ENCODE data around the gene IFNA8.
"Not testable (repeated sequence)": the region's sequence is repeated elsewhere in the genome, so short reads cannot be mapped to it uniquely, and the experiment has no call there.

Gene IFNA8

GRCh38 chr9:21415493-21416267 lies 6.8 kb downstream of the IFNA8 start:
- DNase-seq (ENCODE audit: insufficient read length, low spot score) (no peak), FAIRE-seq (no peak)
- no peak for TF ChIP-seq POLR2A (IDR thresholded peaks at IDR 0.05; ENCODE audit: low read depth, low read length)
- TF ChIP-seq PAX5 (IDR thresholded peaks at IDR 0.05; ENCODE audit: insufficient read depth, low read length, severe bottlenecking): no peak
- no peak for TF ChIP-seq TAF1 (IDR thresholded peaks at IDR 0.05; ENCODE audit: low read depth, low read length)
- no peak for TF ChIP-seq POU2F2 (IDR thresholded peaks at IDR 0.05; ENCODE audit: low read depth, low read length)

- FAIRE-seq: peak; percentile 84
- DNase-seq (ENCODE audit: insufficient read length, low spot score): no peak
- TF ChIP-seq POU2F2 (IDR thresholded peaks at IDR 0.05; ENCODE audit: low read depth, low read length) (no peak), SPI1 (IDR thresholded peaks at IDR 0.05; ENCODE audit: low read depth, low read length) (no peak), POLR2A (IDR thresholded peaks at IDR 0.05; ENCODE audit: low read depth, low read length) (no peak), PAX5 (IDR thresholded peaks at IDR 0.05; ENCODE audit: insufficient read depth, low read length, severe bottlenecking) (no peak), TAF1 (IDR thresholded peaks at IDR 0.05; ENCODE audit: low read depth, low read length) (no peak), POLR2AphosphoS5 (IDR thresholded peaks at IDR 0.05; ENCODE audit: low read depth, low read length) (no peak)
These were observed 19.3 kb downstream of the IFNA8 start for GRCh38 chr9:21428235-21428634.

GRCh38 chr9:21429191-21429590 lies 20.3 kb downstream of the IFNA8 start:
- DNase-seq (ENCODE audit: insufficient read length, low spot score) (no peak), FAIRE-seq (no peak)
- TF ChIP-seq POLR2A (IDR thresholded peaks at IDR 0.05; ENCODE audit: low read depth, low read length) (no peak), SPI1 (IDR thresholded peaks at IDR 0.05; ENCODE audit: low read depth, low read length) (no peak), POU2F2 (IDR thresholded peaks at IDR 0.05; ENCODE audit: low read depth, low read length) (no peak), TAF1 (IDR thresholded peaks at IDR 0.05; ENCODE audit: low read depth, low read length) (no peak), POLR2AphosphoS5 (IDR thresholded peaks at IDR 0.05; ENCODE audit: low read depth, low read length) (no peak), PAX5 (IDR thresholded peaks at IDR 0.05; ENCODE audit: insufficient read depth, low read length, severe bottlenecking) (no peak)

GRCh38 chr9:21432672-21433425 lies 23.9 kb downstream of the IFNA8 start:
- TF ChIP-seq POU2F2 (IDR thresholded peaks at IDR 0.05; ENCODE audit: low read depth, low read length): no peak
- TF ChIP-seq SPI1 (IDR thresholded peaks at IDR 0.05; ENCODE audit: low read depth, low read length): peak; percentile 94
- FAIRE-seq (peak; percentile 78), DNase-seq (ENCODE audit: insufficient read length, low spot score) (no peak)

- FAIRE-seq (no peak), DNase-seq (ENCODE audit: insufficient read length, low spot score) (no peak)
These were observed 25.5 kb downstream of the IFNA8 start for GRCh38 chr9:21434202-21435014.

GRCh38 chr9:21435015-21435383 lies 26.1 kb downstream of the IFNA8 start:
- peak; percentile 59 for FAIRE-seq
- not testable (repeated sequence) for DNase-seq (ENCODE audit: insufficient read length, low spot score)

More at GRCh38 chr9:21434202-21435014, 25.5 kb downstream of the IFNA8 start:
- TF ChIP-seq PAX5 (IDR thresholded peaks at IDR 0.05; ENCODE audit: insufficient read depth, low read length, severe bottlenecking) (no peak), POLR2A (IDR thresholded peaks at IDR 0.05; ENCODE audit: low read depth, low read length) (no peak), SPI1 (IDR thresholded peaks at IDR 0.05; ENCODE audit: low read depth, low read length) (no peak), TAF1 (IDR thresholded peaks at IDR 0.05; ENCODE audit: low read depth, low read length) (no peak), POLR2AphosphoS5 (IDR thresholded peaks at IDR 0.05; ENCODE audit: low read depth, low read length) (no peak), POU2F2 (IDR thresholded peaks at IDR 0.05; ENCODE audit: low read depth, low read length) (no peak)

- no peak for FAIRE-seq
- no peak for TF ChIP-seq POLR2A (IDR thresholded peaks at IDR 0.05; ENCODE audit: low read depth, low read length)
- no peak for DNase-seq (ENCODE audit: insufficient read length, low spot score)
These were observed 31.2 kb downstream of the IFNA8 start, which contains the start of gene IFNA1 for GRCh38 chr9:21440139-21440538. Gene IFNA1, plus strand, starts transcription at chr9:21440439. Its CDS starts 69 bp downstream, at chr9:21440508.

- no peak for TF ChIP-seq TAF1 (IDR thresholded peaks at IDR 0.05; ENCODE audit: low read depth, low read length)
- TF ChIP-seq SPI1 (IDR thresholded peaks at IDR 0.05; ENCODE audit: low read depth, low read length): peak; percentile 71
- FAIRE-seq (peak; percentile 84), DNase-seq (ENCODE audit: insufficient read length, low spot score) (peak; percentile 12)
These were observed 35.1 kb downstream of the IFNA8 start for GRCh38 chr9:21443849-21444625.

- not testable (repeated sequence) for DNase-seq (ENCODE audit: insufficient read length, low spot score); FAIRE-seq
These were observed 40.4 kb downstream of the IFNA8 start for GRCh38 chr9:21449312-21449711.
